ENCODE measurements around the gene NRROS.

DNA sequence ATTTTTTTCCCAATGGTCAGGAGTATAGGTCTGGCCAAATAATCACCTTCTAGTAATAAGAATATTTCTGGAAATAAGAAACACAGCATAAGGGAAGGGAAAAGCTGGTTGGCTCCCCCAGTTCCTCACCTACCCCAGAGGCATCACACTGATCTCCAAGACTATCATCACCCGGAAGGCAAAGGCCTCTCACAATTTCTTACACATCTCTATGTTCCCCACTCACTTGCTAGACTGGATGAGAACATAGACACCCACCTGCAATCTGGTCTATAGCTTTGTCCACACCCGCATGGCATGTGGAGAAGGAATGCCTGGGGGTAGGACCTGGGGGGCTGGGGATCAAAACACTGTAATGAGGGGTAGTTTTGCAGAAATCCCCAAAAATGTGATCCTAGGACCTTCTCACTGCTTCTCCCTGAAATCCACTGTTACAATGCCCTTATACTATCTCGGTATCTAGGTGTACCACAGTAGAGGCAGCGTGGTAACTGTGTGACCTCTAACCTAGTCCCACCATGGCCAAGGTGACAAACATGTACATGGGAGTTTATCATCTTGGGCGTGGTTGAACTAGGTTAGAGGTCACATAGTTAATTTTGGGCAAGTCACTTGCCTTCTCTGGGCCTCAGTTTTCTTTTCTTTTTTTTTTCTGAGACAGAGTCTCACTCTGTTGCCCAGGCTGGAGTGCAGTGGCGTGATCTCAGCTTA, 29.5 kb upstream of the NRROS start:
- TF ChIP-seq CTCF (IDR thresholded peaks at IDR 0.05; ENCODE audit: low read depth, low read length) (no peak), POLR2A (IDR thresholded peaks at IDR 0.05; ENCODE audit: extremely low read depth, insufficient read length) (no peak), MYC (IDR thresholded peaks at IDR 0.05; ENCODE audit: low read depth, low read length) (no peak)
- TF ChIP-seq, protein P1, sequence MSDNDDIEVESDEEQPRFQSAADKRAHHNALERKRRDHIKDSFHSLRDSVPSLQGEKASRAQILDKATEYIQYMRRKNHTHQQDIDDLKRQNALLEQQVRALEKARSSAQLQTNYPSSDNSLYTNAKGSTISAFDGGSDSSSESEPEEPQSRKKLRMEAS (IDR thresholded peaks at IDR 0.05; ENCODE audit: low read depth, low read length), result no peak

Measured in NB4 (cell line).